ELR (cell line): Measurements from ENCODE around the gene CXXC1.
"Not testable (repeated sequence)": the region's sequence is repeated elsewhere in the genome, so short reads cannot be mapped to it uniquely, and the experiment has no call there.

Experiments used
- DNase-seq: peaks from one replicate; pipeline ENCODE4 v3.0.0-alpha.2; 2015; ENCODE audit warnings: low read depth

CXXC1 gene

GRCh38 chr18:50297621-50298442 lies 10.3 kb upstream of the CXXC1 start:
- DNase-seq = peak; percentile 69

GRCh38 chr18:50293039-50293438 lies 5.5 kb upstream of the CXXC1 start:
- DNase-seq = no peak

GRCh38 chr18:50289108-50289443 lies 1.6 kb upstream of the CXXC1 start:
- no peak for DNase-seq

- not testable (repeated sequence) for DNase-seq
These were observed 1.0 kb upstream of the CXXC1 start for GRCh38 chr18:50288348-50289107.

- peak; percentile 14 for DNase-seq
These were observed 458 bp downstream of the CXXC1 start for GRCh38 chr18:50287028-50287440.

GRCh38 chr18:50286391-50287027 lies 983 bp downstream of the CXXC1 start:
- DNase-seq = peak; percentile 83

DNA sequence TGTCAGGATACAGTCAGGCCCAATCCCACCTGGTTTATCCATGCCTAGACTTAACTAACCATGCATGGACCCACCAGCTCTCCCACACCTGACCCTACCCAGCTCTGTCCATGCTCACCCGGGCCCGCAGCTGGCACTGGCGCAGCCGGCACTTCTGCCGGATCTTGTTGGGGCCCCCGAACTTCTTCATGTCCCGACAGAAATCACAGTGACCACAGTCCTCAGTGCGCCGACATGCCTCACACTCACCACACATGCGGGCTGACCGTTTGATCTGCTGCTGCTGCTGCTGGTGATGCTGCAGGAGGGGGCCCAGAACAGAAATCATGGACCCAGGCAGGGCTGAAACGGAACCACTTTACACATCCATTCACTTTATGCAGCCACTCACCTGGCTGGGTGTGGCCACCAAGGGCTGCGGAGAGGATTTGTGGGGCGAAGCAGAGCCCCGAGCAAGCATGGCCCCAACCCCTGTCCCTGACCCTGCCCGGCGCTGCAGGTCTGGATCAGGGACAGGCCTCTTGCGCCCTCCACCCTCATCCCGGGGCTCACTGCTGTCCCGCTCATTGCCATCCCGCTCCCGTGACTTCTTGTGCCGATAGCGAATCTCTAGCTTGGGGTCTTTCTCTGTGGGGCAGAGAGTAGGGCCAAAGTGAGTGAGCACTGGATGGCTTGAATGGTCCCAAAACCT lies 1.7 kb downstream of the CXXC1 start:
- DNase-seq = no peak

DNA sequence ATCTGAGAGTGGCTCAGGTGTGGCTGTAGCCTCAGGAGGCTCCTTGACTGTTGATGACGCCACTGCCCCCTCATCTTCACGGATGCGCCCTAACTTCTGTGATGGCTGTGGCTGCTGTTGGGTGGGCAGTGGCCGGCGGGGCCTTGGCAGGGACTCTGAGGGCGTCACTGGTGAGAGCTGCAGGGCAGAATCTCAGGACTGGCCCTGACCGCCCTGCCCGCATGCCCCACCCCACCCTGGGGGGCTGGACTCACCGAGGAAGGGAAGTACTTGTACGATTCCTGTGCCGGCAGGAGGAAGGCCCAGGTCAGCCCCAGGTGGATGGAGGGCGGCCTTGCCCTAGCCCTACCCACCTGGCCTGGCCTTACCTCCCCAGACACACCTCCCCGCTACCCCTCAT lies 2.4 kb downstream of the CXXC1 start:
- no peak for DNase-seq

- peak; percentile 69 for DNase-seq
These were observed 3.1 kb downstream of the CXXC1 start for GRCh38 chr18:50284255-50284885.

GRCh38 chr18:50283469-50284209 lies 3.9 kb downstream of the CXXC1 start:
- DNase-seq = no peak

DNA sequence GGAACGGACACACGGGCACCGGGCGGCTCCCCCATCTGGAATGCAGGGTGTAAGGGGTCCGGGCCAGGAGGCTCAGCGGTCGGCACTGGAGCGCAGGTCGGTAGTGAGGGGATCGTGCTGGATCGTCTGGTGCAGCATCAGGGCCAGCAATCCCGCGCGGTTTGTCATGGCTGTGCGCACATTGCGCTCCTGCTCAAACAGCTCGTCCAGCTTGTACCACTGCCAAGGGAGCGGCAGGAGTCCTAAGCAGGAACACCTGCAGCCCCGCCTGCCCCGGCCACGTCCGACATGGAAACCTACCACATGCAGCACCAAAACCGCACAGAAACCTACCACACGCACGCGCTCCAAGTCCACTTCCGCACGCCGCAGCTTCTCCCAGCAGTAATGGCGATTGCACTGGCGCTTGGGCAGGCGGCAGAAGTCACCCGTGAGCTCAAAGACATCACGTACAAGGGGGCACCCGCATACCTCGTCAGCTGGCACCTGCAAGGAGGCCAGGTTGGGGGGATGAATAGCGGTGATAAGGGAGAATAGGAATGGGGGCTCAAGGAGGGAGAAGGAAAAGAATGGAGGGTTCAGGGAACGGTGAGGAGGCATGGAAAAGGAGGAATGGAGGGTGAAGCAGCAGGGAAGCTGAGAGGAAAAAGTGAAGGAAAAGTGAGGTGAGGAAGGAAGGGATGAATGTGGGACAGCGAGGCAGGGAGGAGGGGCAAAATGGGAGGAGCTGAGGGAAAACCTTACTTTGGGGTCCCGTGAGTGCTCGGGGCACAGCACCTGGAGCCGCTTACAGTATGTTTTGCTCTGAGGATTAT lies 4.8 kb downstream of the CXXC1 start:
- DNase-seq = no peak

DNA sequence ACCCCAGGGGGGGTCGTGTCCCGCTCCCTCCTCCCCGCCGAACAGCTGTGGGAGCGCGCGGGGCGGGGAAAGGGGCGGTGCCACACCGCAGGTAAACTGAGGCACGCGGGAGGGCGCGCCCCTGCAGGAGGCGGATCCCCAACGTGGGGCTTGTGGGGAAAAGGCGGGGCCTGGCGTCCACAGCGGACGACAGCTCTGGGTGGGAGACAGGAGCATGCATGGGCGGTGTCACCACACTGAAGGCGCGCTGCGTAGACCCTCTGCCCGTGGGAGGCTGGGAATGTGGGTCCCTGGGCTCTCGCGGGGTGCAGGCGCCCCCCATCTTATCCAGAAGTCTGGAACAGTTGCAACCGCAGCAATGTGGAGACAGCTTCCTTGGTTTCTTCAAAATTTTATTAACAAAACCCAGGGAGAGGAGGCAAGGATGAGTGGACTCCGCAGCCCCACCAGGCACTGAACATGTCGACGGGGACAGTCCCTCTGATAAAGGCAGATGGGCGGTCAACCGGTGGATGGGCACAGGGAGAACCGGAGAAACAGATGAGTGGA lies 5.4 kb downstream of the CXXC1 start:
- DNase-seq = no peak

DNA sequence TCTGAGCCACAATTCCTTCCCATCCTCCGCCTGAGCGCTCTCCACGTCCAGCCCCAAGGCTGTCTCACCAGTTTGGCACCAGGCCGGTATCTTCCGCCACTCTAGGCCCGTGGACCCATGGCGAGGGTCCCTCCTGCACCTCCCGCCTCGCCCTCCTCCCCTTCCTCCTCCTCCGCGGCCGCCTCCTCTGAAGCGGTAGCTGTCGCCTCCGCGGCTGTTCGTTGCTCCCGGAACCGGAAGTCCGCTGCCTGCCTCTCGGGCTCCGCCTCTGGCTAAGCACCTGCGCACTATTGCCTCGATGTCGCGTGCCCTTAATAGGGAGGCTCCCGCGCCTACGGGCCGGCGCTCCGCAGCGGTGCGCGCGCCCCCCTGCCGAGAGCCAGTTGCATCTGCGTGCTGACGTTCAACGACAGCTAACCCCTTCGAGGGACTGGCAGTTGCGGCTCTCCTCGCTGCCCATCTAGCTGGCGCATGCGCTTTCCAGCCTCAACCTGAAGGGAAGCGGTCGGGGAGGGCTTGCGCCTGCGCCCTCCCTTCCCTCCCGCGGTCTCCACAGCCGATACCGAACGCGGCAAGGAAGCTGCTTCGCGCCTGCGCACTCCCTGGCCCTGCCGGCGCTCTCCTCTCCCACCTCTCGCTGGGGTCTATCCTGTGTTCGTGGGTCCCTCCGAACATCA lies 6.1 kb downstream of the CXXC1 start, which contains the start of gene MBD1:
Gene MBD1 (minus strand): TSS at position 229 of the 677 bp plus-strand sequence. CDS start 1,531 bp downstream, outside the sequence.
- DNase-seq = peak; percentile 96

- DNase-seq = no peak
These were observed 6.7 kb downstream of the CXXC1 start for GRCh38 chr18:50280707-50281294.

DNA sequence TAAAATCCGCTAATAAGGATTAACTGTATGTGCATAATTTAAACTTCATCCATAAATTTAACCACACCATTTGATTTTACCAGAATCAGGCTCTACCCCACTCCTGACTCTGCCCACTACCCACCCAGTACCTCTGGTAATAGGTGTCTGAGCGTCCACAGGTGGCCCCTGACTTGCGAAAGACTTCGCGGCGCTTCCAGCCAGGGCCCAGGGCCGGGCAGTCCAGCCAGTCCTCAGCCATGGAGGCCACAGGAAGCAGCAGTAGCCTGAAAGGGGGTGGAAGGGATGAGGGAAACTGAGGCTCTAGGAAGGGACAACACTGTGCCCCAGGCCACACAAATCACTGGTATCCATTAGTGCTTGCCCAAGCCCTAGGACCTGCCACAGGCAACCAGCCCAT lies 7.7 kb downstream of the CXXC1 start:
- no peak for DNase-seq

DNA sequence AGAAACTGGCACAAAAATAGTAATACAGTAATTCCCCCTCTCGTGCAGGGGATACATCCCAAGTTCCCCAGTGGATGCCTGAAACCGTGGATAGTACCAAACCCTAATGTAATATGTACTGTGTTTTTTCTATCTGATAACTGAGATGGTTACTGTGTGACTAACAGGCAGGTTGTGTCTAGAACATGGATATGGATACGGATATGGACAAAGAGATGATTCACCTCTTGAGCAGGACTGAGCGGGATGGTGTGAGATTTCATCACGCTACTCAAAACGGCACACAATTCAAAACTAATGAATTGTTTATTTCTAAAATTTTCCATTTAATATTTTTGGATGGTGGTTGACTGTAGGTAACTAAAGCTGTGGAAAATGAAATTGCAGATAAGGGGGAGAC lies 9.6 kb downstream of the CXXC1 start:
- DNase-seq = peak; percentile 85

DNA sequence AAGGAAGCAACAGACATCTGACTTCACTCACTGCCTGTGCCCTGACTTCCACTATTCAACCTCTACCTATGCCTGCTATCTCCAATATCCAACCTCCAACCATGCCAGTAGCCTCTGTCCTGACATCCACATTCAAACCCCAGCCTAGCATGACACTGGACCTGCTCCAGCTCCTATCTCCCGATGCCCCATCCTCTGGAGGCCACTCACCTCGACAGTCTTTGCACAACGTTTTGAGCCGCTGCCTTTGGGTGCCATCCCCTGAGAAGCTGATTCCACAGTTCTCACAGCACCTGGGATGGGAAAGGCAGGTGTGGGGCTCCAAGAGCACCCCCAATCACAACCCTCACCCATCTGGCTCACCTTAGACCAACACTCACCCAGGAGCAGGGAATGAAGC lies 11.0 kb downstream of the CXXC1 start:
- DNase-seq = no peak

- no peak for DNase-seq
These were observed 11.9 kb downstream of the CXXC1 start for GRCh38 chr18:50275503-50276036.

DNA sequence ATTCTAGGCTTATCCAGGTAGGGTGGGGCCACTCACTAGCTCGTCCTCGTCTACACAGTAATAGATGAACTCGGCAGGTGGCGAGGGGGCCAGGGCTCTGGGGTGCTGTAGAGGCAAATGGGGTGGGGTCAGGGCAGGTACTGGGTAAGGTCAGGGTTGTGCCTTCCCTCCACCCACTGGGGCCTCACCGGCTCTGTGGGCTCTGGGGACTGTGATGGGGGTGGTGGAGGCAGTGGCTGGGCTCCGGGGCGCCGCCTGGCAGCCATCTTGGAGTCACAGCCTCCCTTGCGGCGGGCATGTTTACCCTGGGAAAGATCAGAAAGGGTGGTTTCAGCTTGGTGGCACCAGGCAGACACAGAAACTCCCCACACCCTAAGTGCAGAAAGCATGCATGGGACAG lies 12.6 kb downstream of the CXXC1 start:
- DNase-seq = no peak
